HCEC 1CT (cell line): ENCODE results near the gene MAT2A.

ENCODE experiments used
- DNase-seq: peaks from one replicate; pipeline ENCODE4 v3.0.0-alpha.2; 2017

Gene MAT2A

DNA sequence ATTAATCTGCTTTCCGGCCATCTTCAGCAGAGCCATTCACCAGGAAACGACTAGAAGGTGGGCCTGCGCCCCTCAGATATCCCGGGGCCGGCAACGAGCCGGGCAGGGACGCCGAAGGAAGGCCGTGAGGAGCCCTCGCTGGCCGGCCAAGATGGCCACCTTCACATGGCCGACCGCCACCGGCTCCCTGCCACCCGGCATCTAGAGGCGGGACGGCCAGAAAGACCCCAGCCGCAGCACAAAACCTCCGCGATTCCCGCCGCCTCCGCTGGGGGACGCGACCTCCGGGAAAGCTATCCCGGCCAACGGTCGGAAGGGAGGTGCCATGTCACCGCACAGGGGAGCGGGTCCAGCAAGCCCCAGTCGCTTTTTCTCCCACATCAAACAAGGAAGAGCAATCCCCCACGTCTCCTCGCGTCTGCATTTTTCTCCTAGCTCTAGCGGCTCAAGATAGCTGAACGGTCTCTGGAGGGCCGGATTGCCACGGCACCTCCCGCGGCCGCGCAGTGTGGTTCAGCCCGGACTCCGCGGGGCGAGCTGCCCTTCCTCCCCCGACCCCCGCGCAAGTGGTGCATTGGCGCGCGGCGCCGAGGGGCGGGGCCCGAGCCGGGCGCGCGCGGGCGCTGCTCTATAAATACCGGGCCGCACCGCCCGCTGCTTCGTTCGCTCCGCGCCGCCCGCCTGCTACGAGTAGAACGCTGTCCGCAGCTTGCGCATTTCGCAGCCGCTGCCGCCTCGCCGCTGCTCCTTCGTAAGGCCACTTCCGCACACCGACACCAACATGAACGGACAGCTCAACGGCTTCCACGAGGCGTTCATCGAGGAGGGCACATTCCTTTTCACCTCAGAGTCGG, at the start of gene MAT2A:
Gene MAT2A (plus strand): TSS at position 662 of the 854 bp plus-strand sequence. CDS start 120 bp downstream, at position 782.
- peak; percentile 88 for DNase-seq

DNA sequence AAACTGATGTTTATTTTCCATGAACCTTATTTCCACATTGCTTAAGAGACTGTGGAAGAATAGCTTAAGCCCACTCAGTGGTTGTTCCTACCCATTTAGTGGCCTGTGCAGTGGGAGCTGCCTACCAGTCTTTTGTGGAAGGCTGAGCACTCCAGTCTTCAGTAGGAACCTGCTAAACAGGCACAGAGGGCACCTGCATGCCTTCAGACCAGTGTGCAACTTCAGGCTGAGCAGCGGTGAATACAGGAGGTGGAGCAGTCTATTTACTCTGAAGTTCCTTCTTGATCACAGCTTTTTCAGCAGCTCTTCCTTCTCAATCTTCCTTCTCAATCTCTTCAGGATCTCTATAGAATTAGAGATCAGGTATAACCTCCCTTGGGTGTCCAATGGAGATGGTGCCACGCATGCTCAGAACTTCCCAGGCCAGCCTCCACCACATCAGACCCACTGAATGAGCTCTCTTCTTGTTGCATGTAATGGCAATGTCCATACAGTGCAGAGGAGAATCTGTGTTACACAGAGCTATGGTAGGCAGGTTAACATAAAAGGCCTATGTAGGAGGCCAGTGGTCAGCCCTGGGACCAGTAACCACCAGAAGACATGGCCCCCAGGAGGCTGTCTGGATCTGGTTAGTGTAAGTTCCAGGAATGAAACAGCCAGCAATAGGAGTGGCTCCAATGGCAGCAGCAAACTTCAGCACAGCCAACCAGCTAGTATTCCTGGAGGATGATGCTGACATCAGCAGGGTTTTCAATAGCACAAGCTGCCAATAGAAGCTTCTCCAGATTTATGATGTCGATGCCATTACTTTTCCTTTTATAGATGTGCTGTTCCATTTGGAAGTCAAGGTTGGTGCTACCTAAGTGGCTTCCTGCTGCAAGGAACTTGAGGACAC, 47.9 kb upstream of the MAT2A start:
- DNase-seq: no peak

DNA sequence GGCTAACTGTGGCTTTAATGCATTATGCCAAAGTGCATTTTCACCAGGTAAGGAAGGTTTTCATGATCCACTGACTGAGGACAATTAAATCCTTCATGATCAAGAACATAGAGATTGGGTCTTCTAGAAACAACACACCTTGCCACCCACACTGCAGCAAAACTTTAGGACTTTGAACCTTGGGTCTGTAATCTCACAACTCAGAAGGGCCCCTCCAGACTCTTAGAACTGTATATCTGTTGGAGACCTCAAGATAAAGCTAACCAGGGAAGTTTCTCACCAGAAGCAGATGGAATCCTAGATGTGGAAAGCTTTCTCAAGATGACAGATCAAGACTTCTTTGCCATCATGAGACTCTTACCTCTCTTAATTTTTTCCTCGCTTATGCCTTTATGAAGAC, 42.5 kb upstream of the MAT2A start:
- no peak for DNase-seq

DNA sequence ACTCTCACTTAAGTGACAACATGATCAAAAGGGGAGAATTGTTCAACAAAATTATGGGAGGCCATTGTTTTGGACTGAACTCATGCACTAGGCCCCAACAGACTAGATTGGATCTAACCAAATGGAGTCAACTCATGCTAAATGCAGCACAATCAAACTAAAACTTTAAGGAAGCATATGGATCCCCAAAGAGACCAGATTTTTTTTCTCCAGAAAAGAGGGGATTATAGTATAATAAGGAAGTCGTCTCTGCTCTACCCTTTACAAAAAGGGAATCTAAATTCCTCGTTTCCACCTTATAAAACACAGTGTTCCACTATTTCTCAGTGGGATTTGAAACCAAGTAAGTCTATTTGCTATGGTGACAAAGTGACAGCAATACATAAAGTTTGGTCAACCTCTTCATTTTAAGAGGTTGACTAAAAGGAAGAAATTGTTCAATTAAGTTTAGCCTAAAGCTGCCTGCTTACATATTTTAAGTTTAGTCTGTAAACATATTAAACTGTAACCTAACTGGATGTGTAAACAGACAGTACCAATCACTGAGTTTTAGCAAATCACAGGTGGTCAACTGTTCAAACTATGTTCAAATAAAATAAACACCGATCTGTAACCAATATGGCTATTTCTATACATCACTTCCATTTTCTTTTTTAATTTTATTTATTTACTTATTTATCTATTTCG, 40.9 kb upstream of the MAT2A start:
- no peak for DNase-seq

DNA sequence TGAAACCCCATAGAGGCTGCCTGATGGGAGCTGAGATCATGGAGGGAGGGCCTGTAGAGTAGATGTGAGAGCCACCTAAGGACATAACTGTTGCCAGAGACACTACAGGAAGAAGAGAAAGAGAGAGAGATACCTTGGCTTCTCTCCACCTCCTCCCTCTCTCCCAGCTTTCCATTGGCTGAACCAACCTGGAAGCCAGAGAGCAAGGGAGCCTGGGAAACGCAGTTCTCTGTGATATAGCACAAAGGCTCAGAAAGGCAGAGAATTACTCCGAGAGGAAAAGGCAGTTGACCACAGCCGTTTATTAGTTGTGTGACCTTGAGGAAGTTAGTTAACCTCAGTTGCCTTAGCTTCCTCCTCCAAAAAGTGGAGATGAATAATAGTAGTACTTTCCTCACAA, 37.7 kb upstream of the MAT2A start:
- no peak for DNase-seq

DNA sequence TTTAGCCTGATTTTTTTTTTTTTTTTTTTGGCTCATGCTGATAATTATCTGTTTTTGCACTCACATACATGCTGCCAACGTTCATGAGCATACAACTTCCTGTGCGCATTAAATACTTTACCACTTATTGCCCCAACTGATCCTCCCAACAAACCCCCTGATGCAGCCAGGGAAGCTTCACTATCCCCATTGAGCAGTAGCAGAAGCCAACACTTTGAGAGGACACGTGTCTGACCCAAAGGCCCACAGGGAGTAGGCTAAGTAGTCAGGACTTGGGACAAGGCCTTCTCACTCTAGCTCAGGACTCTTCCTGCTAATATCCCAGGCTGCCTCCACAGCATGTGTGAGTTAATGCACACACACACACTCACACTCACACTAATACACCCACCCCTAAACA, 36.2 kb upstream of the MAT2A start:
- DNase-seq: no peak

DNA sequence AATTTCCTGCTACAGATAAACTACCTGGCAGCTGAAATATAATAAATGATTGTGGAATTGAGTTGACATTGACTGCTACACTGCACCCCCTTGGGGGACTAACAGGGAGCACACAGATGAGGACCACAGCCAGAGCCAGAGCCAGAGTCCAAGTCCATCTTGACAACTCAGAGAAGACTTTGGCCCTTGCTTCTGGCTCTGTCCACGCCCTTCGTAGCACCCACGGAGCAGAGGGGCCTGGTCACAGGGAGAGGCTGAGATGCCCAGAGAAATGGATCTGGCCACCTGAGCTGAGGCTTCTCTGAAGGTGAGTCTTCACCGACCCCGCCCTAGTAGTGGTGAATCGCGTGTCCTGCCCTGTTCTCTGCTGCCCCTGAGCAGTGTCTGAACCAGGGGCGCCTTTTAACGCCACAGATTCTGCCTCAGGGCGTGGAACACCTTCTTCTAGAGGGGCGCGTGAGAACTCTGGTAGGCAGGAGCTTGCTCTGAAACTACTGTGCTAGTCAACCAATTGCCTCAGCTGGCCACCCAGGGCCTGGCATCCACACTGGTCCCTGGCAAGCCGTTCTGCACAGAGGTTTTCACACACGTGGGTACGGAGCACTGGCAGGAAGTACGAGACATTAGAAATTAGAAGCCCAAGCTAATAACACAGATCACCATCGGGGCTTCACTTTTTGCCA, 35.7 kb upstream of the MAT2A start:
- no peak for DNase-seq

DNA sequence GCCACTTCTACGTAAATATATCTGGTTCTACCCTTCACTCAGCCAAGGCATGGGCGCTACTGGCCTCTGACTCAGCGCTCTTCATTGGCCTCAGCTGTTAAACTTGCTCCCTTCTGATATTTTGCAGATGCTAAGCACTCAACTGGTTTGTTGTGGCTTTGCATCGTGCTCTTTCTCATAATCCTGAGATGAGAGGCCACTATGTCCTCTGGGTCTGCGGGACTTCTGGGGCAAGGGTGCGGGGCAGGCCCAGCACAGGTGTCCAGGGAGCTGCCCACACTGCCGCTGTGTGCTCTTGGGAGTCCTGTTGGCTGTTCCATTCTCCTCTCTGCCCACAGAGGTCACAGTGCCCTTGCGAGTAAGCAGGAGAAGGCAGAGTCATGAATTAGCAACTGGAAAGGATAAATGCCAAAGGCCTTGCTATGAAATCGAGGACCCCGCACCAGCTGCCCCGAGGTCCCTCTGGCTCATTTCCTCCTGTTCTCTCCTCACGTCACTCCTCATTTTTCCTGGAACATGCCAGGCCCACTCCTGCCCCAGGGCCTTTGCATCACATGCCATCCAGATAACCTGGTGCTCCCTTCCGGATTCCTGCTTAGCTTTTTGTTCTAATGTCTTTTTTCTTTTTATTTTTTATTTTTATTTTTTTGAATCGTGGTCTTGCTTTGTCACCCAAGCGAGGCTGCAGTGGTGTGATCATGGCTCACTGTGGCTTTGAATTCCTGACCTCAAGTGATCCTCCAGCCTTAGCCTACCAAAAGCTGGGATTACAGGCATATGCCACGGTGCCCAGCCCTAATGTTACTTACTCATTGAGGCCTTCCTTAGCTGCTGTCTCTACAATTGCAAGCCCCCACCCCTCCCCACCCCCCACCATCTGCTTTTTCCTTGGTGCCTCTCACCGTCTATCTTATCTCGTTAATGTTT, 34.9 kb upstream of the MAT2A start:
- DNase-seq: peak; percentile 76

DNA sequence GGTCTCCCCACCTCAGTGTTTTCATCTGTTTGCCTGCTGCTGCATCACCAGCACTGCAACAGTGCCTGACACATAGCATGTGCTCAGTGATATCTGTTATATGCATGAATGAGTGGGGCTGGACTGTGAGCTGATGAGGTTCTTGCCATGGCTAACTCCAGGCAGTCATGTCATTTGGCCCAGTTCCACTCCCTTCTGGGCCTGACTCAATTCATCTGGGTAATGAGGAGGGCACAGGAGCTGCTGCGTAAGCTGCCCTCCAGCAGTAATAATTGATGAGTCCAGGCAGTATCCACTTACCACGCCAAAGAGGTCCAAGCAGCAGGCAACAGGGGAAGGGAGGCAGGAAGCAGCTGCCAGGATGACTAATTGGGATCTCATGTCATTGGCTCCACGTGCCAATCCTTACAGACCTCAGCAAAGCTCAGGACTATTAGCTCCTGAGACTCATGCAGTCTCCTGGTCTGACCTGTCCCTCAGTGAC, 34.1 kb upstream of the MAT2A start:
- peak; percentile 96 for DNase-seq

DNA sequence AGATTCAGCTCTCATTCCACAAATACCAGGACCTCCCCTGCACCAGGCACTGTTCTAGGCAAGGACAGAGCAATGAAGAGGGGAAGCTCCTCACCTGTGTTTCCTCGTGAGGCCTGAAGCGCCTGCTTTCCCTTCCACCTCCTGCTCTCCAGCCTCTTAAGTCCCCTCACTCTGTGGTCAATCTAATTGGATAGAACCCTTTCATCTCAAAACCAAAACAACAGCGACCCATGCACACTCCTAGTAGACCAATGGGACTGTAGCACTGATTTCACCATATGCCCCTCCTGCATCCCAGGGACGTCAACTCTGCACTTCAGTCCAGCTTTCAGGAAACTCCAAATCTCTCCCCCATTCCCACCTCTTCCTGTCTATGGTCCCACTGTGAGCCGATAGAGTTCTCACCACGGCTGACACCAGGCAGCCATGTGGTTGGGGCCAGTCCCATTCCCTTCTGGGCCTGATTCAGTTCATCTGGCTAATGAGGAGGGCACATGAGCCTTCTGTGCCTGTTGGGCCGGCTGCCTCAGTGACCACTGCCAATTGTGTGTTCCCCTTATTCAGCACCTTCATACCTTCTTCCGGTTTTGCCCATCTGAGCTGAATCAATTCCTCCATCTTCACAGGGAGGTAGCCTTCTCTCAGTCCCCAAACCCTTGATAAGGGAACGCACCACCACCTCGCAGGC, 33.3 kb upstream of the MAT2A start:
- no peak for DNase-seq

DNA sequence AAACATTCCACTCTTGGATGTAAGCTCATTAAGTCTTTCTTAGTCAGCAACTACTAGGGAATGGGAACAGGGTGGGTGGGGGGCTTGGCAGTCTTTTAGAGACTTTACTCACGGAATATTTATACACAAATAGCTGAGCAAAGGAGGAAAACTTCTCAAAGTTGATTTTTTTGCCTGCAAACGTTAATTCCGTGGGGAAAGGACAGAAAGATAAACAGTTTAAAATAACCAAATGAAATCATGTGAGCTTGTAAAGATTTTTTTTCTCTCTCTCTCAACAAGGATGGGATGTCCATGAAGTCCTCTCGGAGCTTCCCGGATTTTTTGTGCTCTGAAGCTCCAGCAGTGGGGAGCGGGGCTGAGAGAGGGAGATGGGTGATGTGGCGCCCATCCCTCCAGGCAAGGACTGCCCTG, 32.2 kb upstream of the MAT2A start:
- no peak for DNase-seq

DNA sequence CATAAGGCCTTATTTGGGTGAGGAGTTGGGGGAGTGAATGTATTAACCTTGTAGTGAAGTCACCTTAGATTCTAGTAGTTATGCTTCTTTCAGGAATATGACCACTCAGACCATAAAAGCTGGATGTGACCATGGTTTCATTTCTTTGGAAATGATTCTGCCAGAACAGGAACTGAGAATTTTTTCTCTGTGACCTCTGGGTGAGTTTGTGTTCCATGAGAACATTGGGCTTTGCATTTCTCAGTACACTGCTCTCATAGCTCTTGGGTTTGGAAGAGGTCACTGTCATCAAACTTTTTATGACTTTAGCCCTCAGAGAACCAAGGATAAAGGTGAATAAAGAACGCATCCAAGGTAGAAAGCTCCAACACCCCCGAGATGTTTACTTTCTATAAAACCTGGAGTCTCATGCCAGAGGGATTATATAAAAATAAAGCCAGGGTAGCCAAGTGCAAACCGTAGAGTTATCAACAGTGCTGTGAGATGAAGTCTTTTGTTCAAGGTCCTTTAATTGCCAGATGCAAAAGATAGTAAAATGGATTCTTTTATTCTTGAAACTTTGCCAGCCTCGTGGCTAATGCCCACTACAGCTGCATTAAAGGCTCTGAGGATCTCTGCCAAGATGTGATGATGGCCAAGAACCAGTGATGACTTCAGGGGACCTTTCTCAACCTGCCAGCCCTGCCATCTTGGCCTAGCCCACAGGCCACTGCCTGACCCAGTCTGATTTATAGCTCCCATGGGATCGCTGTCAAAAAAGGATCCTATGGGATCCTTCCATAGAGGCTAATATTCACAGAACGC, 27.8 kb upstream of the MAT2A start:
- no peak for DNase-seq

DNA sequence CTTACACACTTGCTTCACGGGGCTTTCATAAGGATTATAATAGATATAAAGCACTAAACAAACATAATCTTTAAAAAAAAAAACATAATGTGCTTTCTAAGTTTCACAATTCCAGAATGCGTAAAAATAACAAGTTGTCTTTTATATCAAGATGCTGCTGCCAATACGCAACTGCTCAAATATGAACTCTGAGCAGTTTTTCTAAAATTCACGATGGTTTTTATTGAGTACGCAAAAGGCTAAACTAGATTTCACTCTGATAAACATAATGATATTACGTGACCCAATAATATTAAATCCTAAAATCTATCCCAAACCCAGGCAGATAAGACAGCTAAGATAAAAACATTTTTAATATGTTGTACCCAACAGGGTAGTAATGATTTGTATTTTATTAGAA, 24.6 kb upstream of the MAT2A start:
- no peak for DNase-seq

DNA sequence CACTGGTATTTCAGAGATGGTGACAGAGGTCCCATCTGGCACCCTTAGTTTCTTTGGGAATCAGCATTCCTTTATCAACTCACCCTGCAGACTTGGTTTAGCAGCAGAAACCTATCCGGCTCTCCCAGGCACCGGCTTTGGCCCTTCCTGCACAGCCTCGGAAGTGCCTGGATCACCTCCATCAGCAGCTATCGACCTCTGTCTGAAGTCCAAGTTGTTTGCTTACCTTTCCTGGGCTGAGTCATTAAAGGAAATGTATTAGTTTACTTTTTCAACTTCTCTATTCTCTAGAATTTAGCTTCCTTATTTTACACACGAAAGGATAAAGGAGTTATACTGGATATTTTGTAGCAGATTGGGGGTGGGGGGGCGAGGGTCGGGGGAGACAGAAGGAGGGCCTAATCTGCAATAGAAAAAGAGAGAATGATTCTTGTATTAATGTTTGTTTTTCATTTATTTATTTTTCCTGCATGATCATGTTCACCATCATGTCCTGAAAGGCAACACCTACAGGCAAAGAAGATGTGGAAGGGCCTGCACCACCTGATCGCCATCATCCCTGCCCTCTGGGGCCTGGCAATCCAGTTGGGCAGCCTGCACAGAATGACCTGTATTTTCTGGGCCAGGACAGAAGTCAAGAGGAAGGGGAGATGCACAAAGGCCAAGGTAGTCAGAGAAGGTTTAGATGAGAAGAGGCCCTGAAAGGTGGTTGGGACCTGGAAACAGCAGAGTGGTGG, 22.1 kb upstream of the MAT2A start:
- no peak for DNase-seq

DNA sequence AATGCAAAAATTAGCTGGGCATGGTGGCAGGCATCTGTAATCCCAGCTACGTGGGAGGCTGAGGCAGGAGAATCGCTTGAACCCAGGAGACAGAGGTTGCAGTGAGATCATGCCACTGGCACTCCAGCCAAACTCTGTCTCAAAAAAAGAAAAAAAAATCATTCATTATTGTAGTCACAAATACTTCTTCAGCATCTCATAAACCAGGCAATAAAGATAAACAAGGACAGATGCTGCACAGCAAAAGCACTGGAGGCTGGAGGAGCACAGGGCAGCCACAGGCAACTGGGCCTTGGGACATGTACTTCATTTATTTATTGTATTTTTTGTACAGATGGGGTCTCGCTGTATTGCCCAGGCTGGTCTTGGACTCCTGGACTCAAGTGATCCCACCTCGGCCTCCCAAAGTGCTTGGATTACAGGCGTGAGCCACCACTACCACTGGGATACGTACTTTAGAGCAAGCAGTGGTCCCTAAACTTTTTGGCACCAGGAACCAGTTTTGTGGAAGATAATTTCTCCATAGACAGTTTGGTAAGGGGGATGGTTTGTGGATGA, 16.8 kb upstream of the MAT2A start:
- DNase-seq: no peak

DNA sequence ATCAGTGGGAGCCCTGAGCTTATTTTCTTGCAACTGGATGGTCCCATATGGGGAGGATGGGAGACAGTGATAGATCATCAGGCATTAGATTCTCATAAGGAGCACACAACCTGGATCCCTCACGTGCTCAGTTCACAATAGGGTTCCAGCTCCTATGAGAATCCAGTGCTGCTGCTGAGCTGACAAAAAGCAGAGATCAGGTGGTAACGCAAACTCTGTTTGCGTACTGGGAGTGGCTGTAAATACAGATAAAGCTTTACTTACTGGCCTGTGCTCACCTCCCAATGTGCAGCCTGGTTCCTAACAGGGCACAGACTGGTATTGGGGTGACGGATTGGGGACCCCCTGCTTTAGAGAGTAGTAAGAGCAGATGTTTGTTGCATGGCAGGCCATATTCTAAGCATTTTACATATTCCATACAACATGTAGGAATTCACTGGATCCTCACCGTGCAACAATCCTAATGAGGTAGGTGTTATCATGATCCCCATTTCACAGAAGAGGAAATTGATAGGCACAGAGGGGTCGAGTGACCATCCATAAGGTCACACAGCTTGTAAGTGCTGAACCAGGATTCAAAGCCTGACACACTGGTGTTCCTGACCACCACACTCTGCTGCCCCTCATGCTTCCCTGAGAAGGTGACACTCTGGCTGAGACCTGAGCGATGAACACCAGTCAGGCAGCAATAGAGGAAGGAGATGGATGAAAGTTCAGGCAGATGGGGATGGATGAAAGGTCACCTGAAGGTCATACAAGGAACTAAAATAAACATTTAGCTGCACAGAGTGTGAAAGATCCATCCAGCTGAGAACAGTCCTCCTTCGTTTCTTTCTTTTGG, 15.7 kb upstream of the MAT2A start:
- no peak for DNase-seq

DNA sequence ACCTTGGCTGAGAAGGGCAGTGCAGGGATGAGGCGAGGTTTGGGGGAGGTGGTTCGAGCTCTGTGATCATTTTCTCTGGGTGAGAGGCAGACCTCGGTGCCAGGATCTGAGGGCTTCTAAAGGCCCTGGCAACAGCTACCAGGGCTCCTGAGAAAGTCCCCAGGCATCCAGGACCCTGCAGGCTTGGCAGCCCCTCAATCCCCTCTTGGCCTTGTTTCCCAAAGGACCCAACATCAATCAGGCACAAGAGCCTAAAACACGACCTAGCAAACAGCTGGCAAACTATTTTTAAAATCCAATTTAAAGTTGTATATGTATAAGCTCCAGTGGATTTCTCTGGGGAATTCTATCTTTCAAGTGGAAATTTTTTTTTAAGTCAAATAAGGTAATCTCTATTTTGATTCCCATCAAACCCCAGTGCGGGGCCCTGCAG, 15.0 kb upstream of the MAT2A start:
- DNase-seq: no peak
